Measurements from ENCODE around the gene MICU2.

- TF ChIP-seq CTCF (conservative IDR thresholded peaks at IDR 0.05 in 1 of 2, IDR thresholded peaks at IDR 0.05 in 1 of 2; ENCODE audit: low read depth in 1 of 2, low read length in 2 of 2) (peak; percentile 96 to 99), EZH2 (IDR thresholded peaks at IDR 0.05; ENCODE audit: low read length, missing control alignments) (no peak)
Observed at GRCh38 chr13:21476893-21477472, 127.0 kb downstream of the MICU2 start.

Data from fibroblast of lung (primary cell).